ENCODE data around the gene RAVER1.

- TF ChIP-seq POLR2AphosphoS5 (IDR thresholded peaks at IDR 0.05; ENCODE audit: low read depth, low read length) (no peak), REST (IDR thresholded peaks at IDR 0.05; ENCODE audit: insufficient read depth in 1 of 2, low read depth in 2 of 2, low read length in 1 of 2) (no peak), TCF7L2 (IDR thresholded peaks at IDR 0.05; ENCODE audit: low read depth, low read length) (no peak)
- TF ChIP-seq, protein P1, sequence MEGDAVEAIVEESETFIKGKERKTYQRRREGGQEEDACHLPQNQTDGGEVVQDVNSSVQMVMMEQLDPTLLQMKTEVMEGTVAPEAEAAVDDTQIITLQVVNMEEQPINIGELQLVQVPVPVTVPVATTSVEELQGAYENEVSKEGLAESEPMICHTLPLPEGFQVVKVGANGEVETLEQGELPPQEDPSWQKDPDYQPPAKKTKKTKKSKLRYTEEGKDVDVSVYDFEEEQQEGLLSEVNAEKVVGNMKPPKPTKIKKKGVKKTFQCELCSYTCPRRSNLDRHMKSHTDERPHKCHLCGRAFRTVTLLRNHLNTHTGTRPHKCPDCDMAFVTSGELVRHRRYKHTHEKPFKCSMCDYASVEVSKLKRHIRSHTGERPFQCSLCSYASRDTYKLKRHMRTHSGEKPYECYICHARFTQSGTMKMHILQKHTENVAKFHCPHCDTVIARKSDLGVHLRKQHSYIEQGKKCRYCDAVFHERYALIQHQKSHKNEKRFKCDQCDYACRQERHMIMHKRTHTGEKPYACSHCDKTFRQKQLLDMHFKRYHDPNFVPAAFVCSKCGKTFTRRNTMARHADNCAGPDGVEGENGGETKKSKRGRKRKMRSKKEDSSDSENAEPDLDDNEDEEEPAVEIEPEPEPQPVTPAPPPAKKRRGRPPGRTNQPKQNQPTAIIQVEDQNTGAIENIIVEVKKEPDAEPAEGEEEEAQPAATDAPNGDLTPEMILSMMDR (IDR thresholded peaks at IDR 0.05): no peak
Observed at GRCh38 chr19:10361569-10362011, 28.3 kb upstream of the RAVER1 start.

All from Panc1 (cell line).